ENCODE results near the gene LIMS4.
"Not testable (repeated sequence)": the region's sequence is repeated elsewhere in the genome, so short reads cannot be mapped to it uniquely, and the experiment has no call there.

LIMS4 gene

GRCh38 chr2:110472171-110473058 is at the start of gene LIMS4:
LIMS4 (minus strand) TSS chr2:110472816; CDS start chr2:110472778, 38 bp downstream.
- not testable (repeated sequence) for DNase-seq (ENCODE audit: low read depth)

DNA sequence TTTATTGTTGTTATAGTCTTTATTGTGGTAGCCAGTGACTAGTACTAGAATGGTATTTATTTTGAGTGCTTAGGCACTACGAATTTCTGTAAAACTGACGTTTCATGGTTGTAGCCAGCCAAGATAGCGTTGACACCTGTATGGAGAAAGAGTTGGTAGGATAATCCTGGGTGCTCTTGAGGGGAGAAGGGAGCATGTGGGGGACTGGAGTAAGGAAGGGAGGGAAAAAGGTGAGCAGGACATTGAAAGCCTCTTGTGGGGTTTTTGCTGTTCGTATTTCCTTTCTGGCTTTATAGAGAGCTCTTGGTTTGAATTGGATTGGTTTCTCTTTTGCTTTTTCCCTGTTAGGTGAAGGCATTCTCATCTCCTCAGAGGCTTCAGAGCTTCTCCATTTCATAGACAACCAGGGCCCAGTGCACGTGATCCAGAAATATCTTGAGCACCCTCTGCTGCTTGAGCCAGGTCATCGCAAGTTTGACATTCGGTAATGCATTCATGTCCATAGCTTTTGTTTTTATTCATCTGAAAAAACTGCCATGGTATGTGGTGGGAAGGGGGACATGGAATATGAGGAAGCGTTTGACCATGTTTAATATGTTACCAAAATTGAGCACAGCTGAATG is 27.2 kb upstream of the LIMS4 start:
- not testable (repeated sequence) for DNase-seq (ENCODE audit: low read depth)

DNA sequence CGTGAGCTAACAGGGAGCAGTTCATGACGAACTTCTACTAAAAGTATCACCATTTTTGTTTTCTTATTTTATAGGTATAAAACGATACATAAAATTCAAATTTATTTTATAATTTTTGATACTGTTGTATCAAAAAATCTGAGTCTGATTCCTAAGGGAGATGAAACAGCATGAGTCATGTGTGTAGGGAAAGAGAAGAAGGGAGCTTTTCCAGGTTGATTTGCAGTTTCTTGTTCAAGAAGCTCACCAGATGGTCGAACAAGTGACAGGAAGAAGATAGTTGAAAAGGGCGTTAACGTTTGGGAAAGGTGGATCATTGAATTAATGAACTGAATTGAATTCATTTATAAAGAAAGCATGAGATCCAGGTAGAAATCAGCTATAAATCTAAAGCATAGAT is 23.4 kb upstream of the LIMS4 start:
- not testable (repeated sequence) for DNase-seq (ENCODE audit: low read depth)

DNA sequence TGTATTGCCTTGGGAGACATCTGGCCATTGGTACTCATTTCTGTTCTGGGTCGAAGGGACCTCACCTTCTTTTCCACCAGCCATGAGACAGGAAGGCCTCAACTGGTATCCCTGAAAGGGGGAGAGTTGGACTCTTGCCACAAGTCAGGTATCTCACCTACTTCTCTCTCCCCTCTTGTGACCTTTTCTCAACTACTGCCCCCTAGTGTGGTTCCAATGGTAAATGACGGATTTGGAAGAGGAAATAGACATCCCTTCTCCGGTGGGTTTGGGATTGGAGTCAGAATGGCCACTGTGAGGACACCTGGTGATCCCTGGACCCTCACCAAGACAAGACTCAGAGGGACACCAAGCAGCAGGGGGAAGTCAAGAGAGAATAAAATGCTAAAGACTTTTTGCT is 21.9 kb upstream of the LIMS4 start:
- not testable (repeated sequence) for DNase-seq (ENCODE audit: low read depth)

DNA sequence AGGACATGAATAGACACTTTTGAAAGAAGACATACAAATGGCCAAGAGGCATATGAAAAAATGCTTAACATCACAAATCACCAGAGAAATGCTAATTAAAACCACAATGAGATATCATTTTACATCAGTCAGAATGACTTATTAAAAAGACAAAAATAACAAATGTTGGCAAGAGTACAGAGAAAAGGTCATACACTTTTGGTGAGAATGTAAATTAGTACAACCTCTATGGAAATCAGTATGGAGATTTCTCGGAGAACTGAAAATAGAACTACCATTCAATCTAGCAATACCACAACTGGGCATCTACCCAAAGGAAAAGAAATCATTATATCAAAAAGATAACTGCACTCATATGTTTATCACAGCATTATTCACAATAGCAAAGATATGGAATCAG is 16.4 kb upstream of the LIMS4 start:
- not testable (repeated sequence) for DNase-seq (ENCODE audit: low read depth)

DNA sequence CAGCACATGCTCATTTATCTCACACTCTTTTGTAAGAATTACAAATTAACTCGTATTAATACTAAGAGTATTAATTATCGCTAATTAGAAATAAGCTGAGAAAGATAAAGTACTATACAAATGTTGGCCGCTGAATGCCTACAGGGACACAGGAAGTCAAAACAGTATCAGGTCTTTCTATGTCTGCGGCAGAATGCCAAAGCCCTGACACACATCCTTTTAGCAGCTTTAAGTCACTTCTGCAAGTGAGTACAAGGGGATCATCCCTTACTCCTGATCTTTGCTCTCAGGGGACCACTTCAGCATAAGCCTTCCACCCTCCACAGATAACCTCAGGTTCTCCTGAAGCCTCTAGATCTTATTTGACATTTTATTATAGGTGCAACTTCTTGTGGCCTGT is 10.1 kb upstream of the LIMS4 start:
- DNase-seq (ENCODE audit: low read depth) = not testable (repeated sequence)

- DNase-seq (ENCODE audit: low read depth) = not testable (repeated sequence)
Measured at GRCh38 chr2:110481200-110481599, 8.6 kb upstream of the LIMS4 start.

- not testable (repeated sequence) for DNase-seq (ENCODE audit: low read depth)
Measured at GRCh38 chr2:110480084-110480483, 7.5 kb upstream of the LIMS4 start.

GRCh38 chr2:110477370-110477769 is 4.8 kb upstream of the LIMS4 start:
- not testable (repeated sequence) for DNase-seq (ENCODE audit: low read depth)

DNA sequence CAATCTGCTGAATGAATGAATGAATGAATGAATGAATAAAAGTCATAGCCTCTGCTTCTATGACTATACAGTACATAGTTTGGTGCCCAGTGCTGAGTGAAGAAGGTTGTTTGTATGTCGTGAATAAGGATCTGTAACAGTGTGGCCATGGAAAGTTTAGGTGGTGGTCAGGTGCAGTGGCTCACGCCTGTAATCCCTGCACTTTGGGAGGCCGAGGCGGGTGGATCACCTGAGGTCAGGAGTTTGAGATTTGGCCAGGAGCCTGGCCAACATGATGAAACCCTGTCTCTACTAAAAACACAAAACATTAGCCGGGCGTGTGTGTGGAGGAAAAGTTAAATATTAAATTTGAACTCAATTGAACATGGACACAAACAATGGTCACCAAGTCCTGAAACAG is 4.3 kb upstream of the LIMS4 start:
- DNase-seq (ENCODE audit: low read depth) = not testable (repeated sequence)

- DNase-seq (ENCODE audit: low read depth) = not testable (repeated sequence)
Measured at GRCh38 chr2:110475627-110476359, 3.2 kb upstream of the LIMS4 start.

DNA sequence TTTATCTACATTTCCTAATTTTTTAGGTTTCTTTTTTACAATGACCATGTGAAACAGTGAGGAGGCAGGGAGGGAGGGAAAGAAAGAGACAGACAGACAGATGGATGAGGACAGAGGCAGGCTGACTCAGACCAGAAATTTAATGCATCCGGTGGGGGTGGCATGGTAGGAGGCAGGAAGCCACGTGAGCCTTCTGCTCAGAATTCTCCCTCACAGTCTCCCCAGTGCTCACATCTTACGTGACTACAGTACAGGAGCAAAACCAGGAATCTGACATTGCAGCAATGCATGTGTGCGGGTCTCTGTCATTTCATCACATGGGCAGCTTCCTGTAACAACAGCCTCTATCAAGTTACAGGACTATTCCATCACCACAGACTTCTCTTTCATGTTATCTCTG is 2.3 kb upstream of the LIMS4 start:
- not testable (repeated sequence) for DNase-seq (ENCODE audit: low read depth)

- not testable (repeated sequence) for DNase-seq (ENCODE audit: low read depth)
Measured at GRCh38 chr2:110473059-110473358, 393 bp upstream of the LIMS4 start.

DNA sequence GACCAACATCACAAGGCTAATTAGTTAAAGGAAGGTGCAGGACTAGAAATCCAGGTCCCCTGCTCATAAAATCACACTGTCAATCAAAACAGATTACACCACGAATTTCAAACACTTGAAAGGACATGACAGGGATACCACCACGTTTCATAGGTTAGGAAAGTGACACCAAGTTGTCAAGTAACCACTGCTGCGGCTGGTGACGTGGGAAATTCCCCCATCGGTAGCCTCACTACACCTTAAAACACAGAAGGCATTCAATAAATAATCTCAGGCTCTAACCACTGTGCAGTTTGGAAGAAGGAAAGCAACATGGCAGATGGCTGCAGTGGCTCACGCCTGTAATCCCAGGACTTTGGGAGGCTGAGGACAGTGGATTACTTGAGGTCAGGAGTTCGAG is 3.7 kb downstream of the LIMS4 start:
- not testable (repeated sequence) for DNase-seq (ENCODE audit: low read depth)

- DNase-seq (ENCODE audit: low read depth) = not testable (repeated sequence)
Measured at GRCh38 chr2:110465312-110465711, 7.3 kb downstream of the LIMS4 start.

GRCh38 chr2:110462458-110462857 is 10.2 kb downstream of the LIMS4 start:
- DNase-seq (ENCODE audit: low read depth) = not testable (repeated sequence)

- DNase-seq (ENCODE audit: low read depth) = not testable (repeated sequence)
Measured at GRCh38 chr2:110460318-110460717, 12.3 kb downstream of the LIMS4 start.

GRCh38 chr2:110457214-110457590 is 15.4 kb downstream of the LIMS4 start:
- DNase-seq (ENCODE audit: low read depth) = not testable (repeated sequence)

- not testable (repeated sequence) for DNase-seq (ENCODE audit: low read depth)
Measured at GRCh38 chr2:110456291-110457213, 16.1 kb downstream of the LIMS4 start.

GRCh38 chr2:110455080-110455670 is 17.4 kb downstream of the LIMS4 start:
- DNase-seq (ENCODE audit: low read depth) = not testable (repeated sequence)

DNA sequence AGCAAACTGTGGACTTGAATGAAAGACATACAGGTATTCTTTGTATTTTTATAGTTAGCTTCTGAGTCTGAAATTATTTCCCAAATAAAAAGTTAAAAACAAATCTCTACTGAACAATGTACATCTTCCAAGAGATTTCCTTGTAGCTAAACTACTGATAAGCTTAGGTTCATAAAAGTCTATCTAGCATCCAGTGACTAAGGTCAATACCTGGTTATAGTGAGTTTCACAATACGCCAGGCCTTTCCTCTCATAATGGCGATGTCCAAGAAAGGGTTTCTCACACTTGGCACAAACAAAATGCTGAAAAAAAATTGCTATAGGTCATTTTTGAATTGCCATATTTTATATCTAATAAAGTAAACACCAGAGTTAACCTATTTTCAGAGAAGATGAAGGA is 21.7 kb downstream of the LIMS4 start:
- not testable (repeated sequence) for DNase-seq (ENCODE audit: low read depth)
